Keratinocyte (primary cell): Measurements from ENCODE around the gene MGRN1. TPM values are rescaled to one million over a fixed set of nuclear protein-coding genes. Genes with fewer than 3 reads are reported as not detected.

ENCODE experiments used
- DNase-seq: peaks from one replicate; pipeline ENCODE4 v3.0.0-alpha.2; 2011; ENCODE audit warnings: low read depth, missing footprints, low spot score
- FAIRE-seq: peaks from 2 replicates; lab custom pipeline; 2011; peaks lifted over from hg19 to GRCh38; lab: Jason Lieb, UNC
- H2AFZ ChIP-seq: 2 replicates; pipeline ENCODE4 v1.6.0; 2012; ENCODE audit warnings: low read length, control low read depth, inconsistent platforms; ENCODE audit not compliant: control insufficient read depth
- H3K27ac ChIP-seq: 2 replicates; pipeline ENCODE4 v1.5.1; 2011; ENCODE audit warnings: low read length; ENCODE audit not compliant: control insufficient read depth, insufficient read depth
- H3K27me3 ChIP-seq: 3 replicates; pipeline ENCODE4 v1.6.0; 2011; ENCODE audit warnings: low read length; ENCODE audit not compliant: control insufficient read depth, insufficient read depth; ENCODE audit errors: extremely low read depth
- H3K36me3 ChIP-seq, 2 experiments: 2 replicates in 1 of 2; 3 replicates in 1 of 2; pipeline ENCODE4 v1.5.1; 2011; ENCODE audit warnings: low read length in 2 of 2, mild to moderate bottlenecking in 1 of 2; ENCODE audit not compliant: control insufficient read depth in 2 of 2, insufficient read depth in 2 of 2; ENCODE audit errors: extremely low read depth in 1 of 2
- H3K4me1 ChIP-seq: 3 replicates; pipeline ENCODE4 v1.5.1; 2011; ENCODE audit warnings: low read length; ENCODE audit not compliant: control insufficient read depth, insufficient read depth; ENCODE audit errors: extremely low read depth
- H3K4me2 ChIP-seq: 3 replicates; pipeline ENCODE4 v1.6.0; 2011; ENCODE audit warnings: low read depth, low read length; ENCODE audit not compliant: control insufficient read depth, insufficient read depth; ENCODE audit errors: extremely low read depth
- H3K4me3 ChIP-seq, 3 experiments: fragments of 200-600 bp in 1 of 3; sonication (generic) in 1 of 3; 2 replicates in 2 of 3; 3 replicates in 1 of 3; pipeline ENCODE4 v1.5.1; 2011 to 2016; ENCODE audit warnings: low read length in 3 of 3, mild to moderate bottlenecking in 3 of 3, control low read depth in 2 of 3, inconsistent platforms in 1 of 3, low read depth in 1 of 3, mixed read lengths in 1 of 3, mixed run types in 1 of 3, moderate library complexity in 1 of 3; ENCODE audit not compliant: control insufficient read depth in 2 of 3, insufficient read depth in 2 of 3; ENCODE audit errors: extremely low read depth in 1 of 3
- H3K79me2 ChIP-seq: 2 replicates; pipeline ENCODE4 v1.6.0; 2012; ENCODE audit warnings: low read length; ENCODE audit not compliant: control insufficient read depth, insufficient read depth
- H3K9ac ChIP-seq: 3 replicates; pipeline ENCODE4 v1.6.0; 2011; ENCODE audit warnings: low read length; ENCODE audit not compliant: control insufficient read depth, insufficient read depth; ENCODE audit errors: extremely low read depth
- H3K9me1 ChIP-seq: 3 replicates; pipeline ENCODE4 v1.6.0; 2011; ENCODE audit warnings: low read length; ENCODE audit not compliant: control insufficient read depth, insufficient read depth; ENCODE audit errors: extremely low read depth
- H3K9me3 ChIP-seq: 2 replicates; pipeline ENCODE4 v1.5.1; 2012; ENCODE audit warnings: low read depth, low read length; ENCODE audit not compliant: control insufficient read depth
- H4K20me1 ChIP-seq: 3 replicates; pipeline ENCODE4 v1.6.0; 2011; ENCODE audit warnings: low read length; ENCODE audit not compliant: control insufficient read depth, insufficient read depth; ENCODE audit errors: extremely low read depth
- CTCF ChIP-seq, 3 experiments: IDR thresholded peaks in 1 of 3; conservative IDR thresholded peaks in 1 of 3; optimal IDR thresholded peaks in 1 of 3; 2 replicates in 2 of 3; 3 replicates in 1 of 3; pipeline versions ENCODE3 to v1.5.1; 2011; ENCODE audit warnings: low read length in 3 of 3, mild to moderate bottlenecking in 3 of 3, moderate library complexity in 2 of 3, control low read depth in 1 of 3, inconsistent platforms in 1 of 3; ENCODE audit not compliant: insufficient read depth in 2 of 3; ENCODE audit errors: extremely low read depth in 1 of 3
- EZH2 ChIP-seq: IDR thresholded peaks from one replicate; pipeline ENCODE4 v1.6.1; 2012; ENCODE audit warnings: inconsistent platforms, mild to moderate bottlenecking, low read length, moderate library complexity
- dilution Hi-C: fragments of 300-500 bp; cut with MboI; formaldehyde crosslinking; loops from one replicate; pipeline ENCODE4 v1.7.0; 2020; ENCODE audit warnings: low sequenced_read_pairs; ENCODE audit not compliant: extremely low pct_ligation_motif_present
- polyA plus RNA-seq, 5 experiments: library from polyadenylated mRNA; depleted of rRNA in 3 of 5; stranded (reverse) in 3 of 5; stranded (forward) in 1 of 5; unstranded in 1 of 5; fragments of >200 nt; gene quantifications; 1 replicate in 1 of 5; 2 replicates in 3 of 5; 3 replicates in 1 of 5; pipeline versions ENCODE4 v1.2.1 to v1.2.3, GENCODE V29; 2011 to 2012; ENCODE audit warnings: missing spikeins in 2 of 5, low read depth in 1 of 5, low replicate concordance in 1 of 5

Gene MGRN1
- polyA plus RNA-seq, 1 donor (not counting 4 experiments of a cell fraction or from before 2014, with no cell fraction given): 1.9 TPM

GRCh38 chr16:4679156-4679849 is 54.7 kb downstream of the MGRN1 start:
- peak overlapping the region; percentile 93 for H3K4me2 ChIP-seq
- no peaks in the 10 kb centered on the region for H4K20me1 ChIP-seq

GRCh38 chr16:4679850-4680636 is 55.4 kb downstream of the MGRN1 start:
- peak overlapping the region; percentile 64 for H3K27ac ChIP-seq
- no peaks in the 10 kb centered on the region for H3K27me3 ChIP-seq
- peak; percentile 29 for FAIRE-seq
- peak overlapping the region; percentile 93 for H3K4me2 ChIP-seq
- peak overlapping the region; percentile 73 for H3K9ac ChIP-seq
- peak overlapping the region; percentile 30 to 68 (median 51) for H3K4me3 ChIP-seq
- H3K4me1 ChIP-seq: peaks cover 24% of the 10 kb centered on the region
- dilution Hi-C loops: no loop called here
- peaks cover 7 to 21% of the 10 kb centered on the region in 2 experiments for H3K36me3 ChIP-seq
- no peaks in the 10 kb centered on the region for H3K79me2 ChIP-seq
- H3K9me1 ChIP-seq: no peaks in the 10 kb centered on the region
- H4K20me1 ChIP-seq: no peaks in the 10 kb centered on the region
- TF ChIP-seq EZH2: no peak
- no peak for TF ChIP-seq CTCF (optimal IDR thresholded peaks at IDR 0.05 in 1 of 3, IDR thresholded peaks at IDR 0.05 in 1 of 3, conservative IDR thresholded peaks at IDR 0.05 in 1 of 3; ENCODE audit: extremely low read depth in 1 of 3, insufficient read depth in 2 of 3, low read length in 3 of 3)
- H2AFZ ChIP-seq: no peak overlapping the region
- DNase-seq: peak; percentile 66
- H3K9me3 ChIP-seq: no peaks in the 10 kb centered on the region

More at GRCh38 chr16:4679156-4679849, 54.7 kb downstream of the MGRN1 start:
- no peak overlapping the region for H2AFZ ChIP-seq
- H3K9me1 ChIP-seq: no peaks in the 10 kb centered on the region
- H3K4me3 ChIP-seq: peak overlapping the region in 2 of 3 experiments; percentile 51 to 68
- H3K4me1 ChIP-seq: peaks cover 22% of the 10 kb centered on the region
- H3K27ac ChIP-seq: peak overlapping the region; percentile 64
- FAIRE-seq: no peak
- H3K27me3 ChIP-seq: no peaks in the 10 kb centered on the region
- H3K36me3 ChIP-seq: peaks cover 6 to 17% of the 10 kb centered on the region in 2 experiments
- peak overlapping the region; percentile 73 for H3K9ac ChIP-seq
- dilution Hi-C loops: no loop called here
- H3K9me3 ChIP-seq: no peaks in the 10 kb centered on the region
- no peaks in the 10 kb centered on the region for H3K79me2 ChIP-seq
- TF ChIP-seq EZH2 (no peak), CTCF (optimal IDR thresholded peaks at IDR 0.05 in 1 of 3, IDR thresholded peaks at IDR 0.05 in 1 of 3, conservative IDR thresholded peaks at IDR 0.05 in 1 of 3; ENCODE audit: extremely low read depth in 1 of 3, insufficient read depth in 2 of 3, low read length in 3 of 3) (no peak)
- DNase-seq: no peak
